PC-3 (cell line): ENCODE results near the gene TMUB1. TPM values are rescaled to one million over a fixed set of nuclear protein-coding genes. Genes with fewer than 3 reads are reported as not detected.

Experiments
- ATAC-seq: fragments of 200-7000 bp; cut with Tn5 transposase; 2 replicates; pipeline ENCODE4 v1.9.1; 2020; ENCODE audit warnings: mild to moderate bottlenecking, moderate library complexity
- BruUV-seq: library from RNA; stranded (reverse); fragments of 400-500 nt; replicated peaks from 2 replicates; lab custom pipeline; 2021; lab: Mats Ljungman, UMichigan
- CTCF ChIA-PET: fragments of 300-600 bp; sonication (Branson Sonifier 250); formaldehyde crosslinking; loops from one replicate; lab custom pipeline; 2022; ENCODE audit warnings: antibody characterized with exemption; lab: Charles Lee
- POLR2A ChIA-PET: fragments of 300-600 bp; sonication (Branson Sonifier 250); formaldehyde crosslinking; loops from one replicate; lab custom pipeline; 2022; ENCODE audit warnings: antibody characterized with exemption; ENCODE audit not compliant: unreplicated experiment; lab: Charles Lee
- DNase-seq: peaks from one replicate; pipeline ENCODE4 v3.0.0-alpha.2; 2015
- H2AFZ ChIP-seq: fragments of 300-600 bp; sonication (generic); 2 replicates; pipeline ENCODE4 v1.6.0; 2016; ENCODE audit warnings: antibody characterized with exemption, low read length
- H3F3A ChIP-seq: fragments of 300-600 bp; sonication (generic); one replicate; pipeline ENCODE4 v1.6.0; 2017; ENCODE audit warnings: antibody characterized with exemption, low read length, control low read depth, mild to moderate bottlenecking; ENCODE audit not compliant: unreplicated experiment
- H3K27ac ChIP-seq: fragments of 300-600 bp; sonication (generic); 2 replicates; pipeline ENCODE4 v1.5.1; 2016; ENCODE audit warnings: mild to moderate bottlenecking, low read length
- H3K27me3 ChIP-seq: fragments of 300-600 bp; sonication (generic); 2 replicates; pipeline ENCODE4 v1.6.1; 2016; ENCODE audit warnings: low read length, mixed read lengths
- H3K36me3 ChIP-seq: fragments of 300-600 bp; sonication (generic); 2 replicates; pipeline ENCODE4 v1.6.1; 2016; ENCODE audit warnings: low read depth, mixed run types, low read length, mixed read lengths
- H3K4me1 ChIP-seq: fragments of 300-600 bp; sonication (generic); 2 replicates; pipeline ENCODE4 v1.5.1; 2016; ENCODE audit warnings: low read length; ENCODE audit not compliant: insufficient read depth
- H3K4me2 ChIP-seq: fragments of 300-600 bp; sonication (generic); 2 replicates; pipeline ENCODE4 v1.6.0; 2016; ENCODE audit warnings: low read length
- H3K4me3 ChIP-seq: fragments of 300-600 bp; sonication (generic); 2 replicates; pipeline ENCODE4 v1.5.1; 2016; ENCODE audit warnings: mild to moderate bottlenecking, low read length, mixed read lengths
- H3K79me2 ChIP-seq: fragments of 300-600 bp; sonication (generic); 2 replicates; pipeline ENCODE4 v1.6.1; 2017; ENCODE audit warnings: low read length, mixed read lengths
- H3K9ac ChIP-seq: fragments of 300-600 bp; sonication (generic); 2 replicates; pipeline ENCODE4 v1.6.0; 2016; ENCODE audit warnings: mild to moderate bottlenecking, low read length
- H3K9me2 ChIP-seq: fragments of 300-600 bp; sonication (generic); replicated peaks from 2 replicates; pipeline ENCODE4 v1.6.1; 2016; ENCODE audit warnings: mixed run types, low read length, mixed read lengths
- H3K9me3 ChIP-seq: fragments of 300-600 bp; sonication (generic); 2 replicates; pipeline ENCODE4 v1.6.1; 2016; ENCODE audit warnings: low read length, mixed read lengths
- H4K20me1 ChIP-seq: fragments of 300-600 bp; sonication (generic); 2 replicates; pipeline ENCODE4 v1.6.1; 2016; ENCODE audit warnings: low read length, mixed read lengths
- CTCF ChIP-seq: fragments of 300-600 bp; sonication (generic); conservative IDR thresholded peaks from 2 replicates; pipeline ENCODE4 v1.5.1; 2017; ENCODE audit warnings: antibody characterized with exemption, low read depth, mild to moderate bottlenecking, low read length
- EZH2 ChIP-seq: fragments of 300-600 bp; sonication (generic); IDR thresholded peaks from one replicate; pipeline ENCODE4 v1.6.1; 2017; ENCODE audit warnings: antibody characterized with exemption, mild to moderate bottlenecking, low read length; ENCODE audit not compliant: unreplicated experiment
- EZH2phosphoT487 ChIP-seq: fragments of 300-600 bp; sonication (generic); IDR thresholded peaks from 2 replicates; pipeline ENCODE4 v1.6.1; 2018; ENCODE audit warnings: mild to moderate bottlenecking, antibody characterized with exemption, low read length, borderline replicate concordance
- intact Hi-C: fragments of 100-400 bp; cut with micrococcal nuclease; formaldehyde crosslinking; loops from 2 replicates; pipeline ENCODE4 v1.9.0; 2023
- total RNA-seq: library from RNA; depleted of rRNA; stranded (reverse); fragments of >200 nt; gene quantifications from 2 replicates; pipeline ENCODE4 v1.2.3, GENCODE V29; 2014

TMUB1 gene
- total RNA-seq, 1 experiment from 2014 or later, result 52.1 TPM

GRCh38 chr7:151077705-151078232, 5.5 kb downstream of the TMUB1 start:
- H3K27ac ChIP-seq, result no peak overlapping the region
- intact Hi-C loops, result loop anchor here (5.0 kb wide), 1 partner anchor 35 kb away; no protein-coding TSS in a partner anchor
- H3K4me2 ChIP-seq, result no peak overlapping the region
- H3K9me2 ChIP-seq, result no peaks in the 10 kb centered on the region
- no peaks in the 10 kb centered on the region for H4K20me1 ChIP-seq
- POLR2A ChIA-PET, result no interaction called here
- no peaks in the 10 kb centered on the region for H3F3A ChIP-seq
- DNase-seq (no peak), ATAC-seq (no peak)
- H3K79me2 ChIP-seq, result peaks cover 38% of the 10 kb centered on the region
- no peak overlapping the region for H3K9ac ChIP-seq
- no peaks in the 10 kb centered on the region for H3K9me3 ChIP-seq
- H3K4me3 ChIP-seq, result no peak overlapping the region
- H2AFZ ChIP-seq, result no peak overlapping the region
- BruUV-seq, result no TSS peak
- CTCF ChIA-PET, result interaction anchor here (0.7 kb wide), 1 partner anchor 10 kb away, joined by 3 read pairs; no protein-coding TSS in a partner anchor
- peaks cover 27% of the 10 kb centered on the region for H3K4me1 ChIP-seq
- TF ChIP-seq EZH2phosphoT487, result no peak
- no peak for TF ChIP-seq CTCF
- peaks cover 11% of the 10 kb centered on the region; the same call in 1 of the 2 replicates for H3K36me3 ChIP-seq
- no peaks in the 10 kb centered on the region for H3K27me3 ChIP-seq

- Histone ChIP-seq H3K27ac (no peak overlapping the region), H3K36me3 (peaks cover 11% of the 10 kb centered on the region; the same call in 1 of the 2 replicates), H3K79me2 (peaks cover 31% of the 10 kb centered on the region), H3K4me2 (no peak overlapping the region), H3K4me3 (no peak overlapping the region), H3K27me3 (no peaks in the 10 kb centered on the region), H4K20me1 (no peaks in the 10 kb centered on the region), H2AFZ (no peak overlapping the region), H3K4me1 (peaks cover 21% of the 10 kb centered on the region), H3K9me2 (no peaks in the 10 kb centered on the region), H3K9me3 (no peaks in the 10 kb centered on the region), H3F3A (no peaks in the 10 kb centered on the region), H3K9ac (no peak overlapping the region)
- DNase-seq, result peak; percentile 43
- POLR2A ChIA-PET, result no interaction called here
- intact Hi-C loops, result loop anchor here (5.0 kb wide), 1 partner anchor 35 kb away; no protein-coding TSS in a partner anchor
- BruUV-seq, result no TSS peak
- peak; percentile 4; the same call in 1 of the 2 replicates for ATAC-seq
- no peak for TF ChIP-seq EZH2phosphoT487
- TF ChIP-seq CTCF, result peak; percentile 49
- no peak for TF ChIP-seq EZH2
- CTCF ChIA-PET, result interaction anchor here (0.5 to 0.7 kb wide), 2 partner anchors 11 to 32 kb away, joined by 3 to 6 read pairs; no protein-coding TSS in a partner anchor
Measured at GRCh38 chr7:151076863-151077704, 6.2 kb downstream of the TMUB1 start.
